HG03097 (cell line): ENCODE results near the gene KIAA0753.

Experiments used
- ATAC-seq: cut with Tn5 transposase; IDR thresholded peaks from one replicate; pipeline ENCODE4 v1.9.1; 2021; ENCODE audit not compliant: unreplicated experiment, low FRiP score

The KIAA0753 gene

GRCh38 chr17:6551869-6552531 lies 88.5 kb downstream of the KIAA0753 start:
- no peak for ATAC-seq

- no peak for ATAC-seq
Measured at GRCh38 chr17:6551356-6551755, 89.2 kb downstream of the KIAA0753 start.

GRCh38 chr17:6549384-6550036 lies 91.0 kb downstream of the KIAA0753 start:
- ATAC-seq: no peak

DNA sequence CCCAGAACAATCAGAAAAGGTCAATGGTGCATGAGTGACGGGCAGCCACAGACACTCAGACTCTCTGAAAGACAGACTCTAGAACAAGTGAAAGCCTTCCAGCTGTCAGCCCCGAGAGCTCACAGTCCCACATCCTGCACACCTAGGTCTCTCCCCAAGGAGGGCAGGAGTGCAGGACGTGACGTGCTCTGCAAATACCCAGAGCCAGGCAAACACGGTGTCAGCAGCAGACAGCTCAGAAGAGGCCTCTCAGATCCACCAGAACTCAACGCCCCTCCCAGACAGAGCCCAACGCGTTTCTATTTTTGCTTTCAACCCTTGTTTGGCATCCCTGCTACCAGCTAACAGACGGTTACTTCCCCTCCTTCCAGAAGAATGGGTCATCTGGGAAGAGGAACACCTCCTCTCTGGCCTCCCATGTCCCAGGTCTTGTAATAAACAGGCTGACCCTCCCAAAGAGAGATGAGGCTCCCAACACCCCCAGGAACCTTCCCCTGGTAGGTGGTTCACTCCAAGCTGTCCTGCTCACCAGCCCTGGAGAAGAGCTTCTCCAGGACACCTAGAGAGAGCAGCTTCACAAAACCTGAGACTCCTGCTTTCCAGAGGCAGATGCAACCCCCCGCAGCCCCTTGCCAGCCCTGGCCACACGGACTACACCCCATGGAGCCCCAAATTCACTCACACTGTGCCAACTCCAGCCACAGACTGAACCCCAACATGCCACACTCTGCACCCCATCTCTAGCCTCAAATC lies 91.8 kb downstream of the KIAA0753 start:
- no peak for ATAC-seq

DNA sequence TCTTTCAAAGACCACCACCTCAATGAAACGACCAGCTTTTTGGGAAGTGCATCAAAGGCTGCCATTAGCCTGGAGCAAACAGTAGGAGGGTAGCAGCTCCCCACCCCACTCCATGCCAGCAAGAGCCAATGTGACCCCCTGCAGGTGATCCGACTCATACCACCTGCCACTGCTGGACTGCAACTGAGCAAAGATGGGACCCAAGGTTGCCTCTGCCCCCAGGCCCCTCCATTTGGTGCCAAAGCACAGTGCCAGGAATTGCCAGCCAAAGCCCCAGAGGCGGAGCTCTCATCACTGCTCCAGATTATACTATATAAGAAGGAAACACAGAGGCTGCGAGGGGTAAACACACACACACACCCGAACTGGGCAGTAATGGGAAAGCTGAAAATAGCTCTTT lies 92.5 kb downstream of the KIAA0753 start:
- no peak for ATAC-seq

- ATAC-seq: no peak
Measured at GRCh38 chr17:6547336-6547735, 93.2 kb downstream of the KIAA0753 start.

DNA sequence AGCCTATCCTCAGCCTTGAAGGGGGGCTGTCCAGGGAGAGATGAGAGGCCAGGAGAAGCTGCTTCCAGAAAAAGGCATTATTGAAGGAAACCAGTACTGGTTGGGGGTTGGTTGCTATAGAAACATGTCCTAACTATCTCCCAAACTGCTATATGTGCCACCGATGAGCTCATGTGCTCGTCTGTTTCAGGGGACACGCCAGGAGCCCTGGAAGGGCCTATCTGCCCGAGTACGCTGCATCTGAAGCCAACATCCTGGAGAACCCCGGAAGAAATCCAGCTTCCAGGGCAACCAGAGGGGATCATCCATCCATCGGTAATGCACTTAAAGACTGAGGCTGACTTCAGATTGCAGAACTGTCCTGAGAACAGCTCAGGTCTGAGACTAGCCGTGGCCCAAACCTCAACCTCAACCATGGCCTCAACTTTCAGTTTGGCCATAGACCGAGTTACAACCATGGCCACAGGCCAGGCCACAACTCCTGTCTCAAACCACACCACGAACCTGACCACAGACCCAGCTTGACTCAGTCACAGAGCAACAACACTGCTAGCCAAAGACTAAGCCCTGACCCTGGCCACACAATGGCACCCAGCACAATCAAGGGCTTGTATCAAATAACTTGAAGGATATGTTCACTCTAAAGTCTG lies 94.3 kb downstream of the KIAA0753 start:
- ATAC-seq: no peak

DNA sequence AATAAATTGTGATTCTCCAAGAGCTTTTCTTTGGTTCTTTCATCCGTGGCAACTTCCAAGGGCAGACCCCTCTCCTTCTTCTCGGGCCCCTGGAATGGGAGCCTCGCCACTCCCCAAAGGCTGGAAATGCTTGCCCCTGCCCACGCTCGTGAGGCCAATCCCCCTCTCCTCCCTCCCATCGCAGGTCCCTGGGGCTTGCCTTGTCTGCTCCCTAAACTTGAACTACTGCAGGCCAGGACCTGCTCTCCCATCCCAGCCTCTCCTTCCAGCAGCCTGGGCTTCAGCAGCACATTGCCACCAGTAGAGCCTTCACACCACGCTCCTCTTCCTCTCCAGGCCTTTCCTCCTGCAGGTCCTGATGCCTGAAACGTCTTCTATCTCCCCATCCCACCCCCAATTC lies 95.2 kb downstream of the KIAA0753 start:
- ATAC-seq: no peak

DNA sequence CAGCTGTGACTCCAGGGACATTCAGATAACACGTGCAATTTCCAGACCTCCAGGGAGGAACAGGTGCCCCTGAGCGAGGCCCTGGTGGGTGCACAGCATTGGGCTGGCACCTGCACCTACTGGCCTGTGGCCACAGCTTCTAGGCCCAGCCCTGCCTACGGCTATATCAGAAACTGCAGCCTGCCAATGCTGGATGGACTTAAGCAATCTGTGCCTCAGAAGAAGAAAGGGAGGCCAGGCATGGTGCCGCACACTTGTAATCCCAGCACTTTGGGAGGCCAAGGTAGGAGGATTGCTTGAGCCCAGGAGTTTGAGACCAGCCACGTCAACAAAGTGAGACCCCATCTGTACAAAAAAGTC lies 96.5 kb downstream of the KIAA0753 start:
- ATAC-seq: no peak

GRCh38 chr17:6543079-6544010 lies 97.2 kb downstream of the KIAA0753 start:
- ATAC-seq: no peak

DNA sequence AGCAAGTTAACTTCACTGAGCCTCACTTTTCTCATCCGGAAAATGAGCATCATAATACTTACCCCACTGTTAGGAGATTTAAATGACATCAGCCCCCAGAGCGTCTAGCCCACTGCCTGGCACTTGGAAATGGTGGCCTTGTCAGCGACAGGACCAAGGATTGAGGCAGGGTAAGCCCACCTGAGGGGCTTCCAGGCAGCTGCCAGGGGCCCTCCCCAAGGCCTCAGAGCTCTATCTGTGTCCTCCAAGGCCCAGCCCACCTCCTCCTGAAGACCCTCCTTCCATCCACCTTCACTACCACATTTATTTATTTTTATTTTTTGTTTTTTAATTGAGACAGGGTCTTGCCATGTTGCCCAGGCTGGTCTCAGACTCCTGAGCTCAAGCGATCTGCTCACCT lies 97.9 kb downstream of the KIAA0753 start:
- ATAC-seq: no peak

- ATAC-seq: no peak
Measured at GRCh38 chr17:6541886-6542285, 98.6 kb downstream of the KIAA0753 start.

- no peak for ATAC-seq
Measured at GRCh38 chr17:6539871-6540270, 100.6 kb downstream of the KIAA0753 start.

- no peak for ATAC-seq
Measured at GRCh38 chr17:6536566-6537065, 103.9 kb downstream of the KIAA0753 start.

DNA sequence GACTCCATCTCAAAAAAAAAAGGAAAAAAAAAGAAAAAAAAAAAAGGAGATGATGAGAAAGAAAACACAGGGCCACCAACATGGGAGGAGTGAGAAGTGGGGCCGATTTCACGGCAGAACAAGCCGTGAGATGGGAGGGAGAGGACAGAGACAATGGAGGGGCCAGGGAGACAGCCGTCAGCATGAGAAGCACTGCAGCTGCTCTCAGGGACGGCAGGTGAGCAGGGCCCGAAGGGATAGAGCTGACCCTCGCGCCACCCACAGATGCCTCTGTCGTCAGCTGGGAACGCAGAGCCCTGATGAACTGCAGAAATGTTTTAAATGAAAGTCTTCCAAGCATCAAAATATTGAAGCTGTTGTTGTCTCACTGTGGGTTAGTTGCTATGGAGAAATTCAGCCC lies 104.5 kb downstream of the KIAA0753 start:
- no peak for ATAC-seq

GRCh38 chr17:6534846-6535514 lies 105.5 kb downstream of the KIAA0753 start:
- ATAC-seq: no peak

DNA sequence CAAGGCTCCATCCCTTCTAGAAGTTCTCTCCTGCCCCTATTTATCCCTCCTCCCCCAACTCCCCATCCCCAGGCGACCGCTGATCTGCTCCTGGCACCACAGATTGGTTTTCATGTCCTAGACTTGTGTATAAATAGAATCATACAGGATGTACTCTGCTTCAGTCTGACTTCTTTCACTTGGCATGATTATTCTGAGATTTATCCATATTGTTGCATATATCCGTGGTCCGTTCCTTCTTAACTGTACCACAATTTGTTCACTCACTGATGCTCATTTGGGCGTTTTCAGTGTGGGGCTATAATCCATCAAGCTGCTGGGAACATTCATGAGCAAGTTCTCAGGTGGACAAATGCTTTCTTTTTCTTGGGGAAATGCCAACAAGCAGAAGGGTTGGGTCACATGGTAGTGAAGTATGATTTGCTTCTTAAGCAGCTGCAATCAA lies 108.0 kb downstream of the KIAA0753 start:
- ATAC-seq: no peak

GRCh38 chr17:6531575-6531974 lies 108.9 kb downstream of the KIAA0753 start:
- ATAC-seq: no peak

DNA sequence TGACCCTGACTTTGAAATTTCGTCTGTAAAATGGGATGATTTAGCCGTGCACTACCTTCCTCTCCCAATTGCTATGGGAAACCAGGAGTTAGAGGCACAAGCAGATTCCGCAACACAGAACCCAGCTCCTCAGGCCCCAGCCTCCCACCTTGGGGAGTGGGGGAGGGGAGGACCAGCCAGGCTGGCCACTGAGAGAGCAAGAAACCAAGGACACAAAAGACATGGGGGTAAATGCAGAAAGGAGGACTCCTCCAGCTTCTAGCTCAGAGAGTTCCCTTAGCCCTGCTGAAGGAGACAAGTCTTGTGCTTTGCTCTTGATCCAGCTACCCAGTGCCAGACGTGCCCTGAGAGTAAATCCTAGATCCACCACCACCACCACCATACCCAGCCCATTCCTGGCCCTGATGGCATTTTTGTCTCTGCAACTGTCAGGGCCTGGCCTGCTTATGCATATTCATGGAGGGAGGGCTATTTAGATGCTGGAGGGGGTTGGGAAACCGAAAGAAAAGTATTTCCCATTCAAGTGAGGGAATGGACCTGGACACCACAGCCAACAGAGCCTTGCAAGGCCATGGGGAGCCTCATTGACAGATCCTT lies 110.1 kb downstream of the KIAA0753 start:
- ATAC-seq: no peak
